Colonic mucosa (tissue), 4 donors: Measurements from ENCODE around the gene OR5B21. TPM values are rescaled to one million over a fixed set of nuclear protein-coding genes. Genes with fewer than 3 reads are reported as not detected.
A peak's percentile ranks its signal among the peaks of the same experiment; 100 is the strongest.

Experiments used
- DNase-seq: peaks from one replicate; pipeline ENCODE4 v3.0.0-alpha.2; 2020
- H3K27ac ChIP-seq: fragments of 200-600 bp; one replicate; pipeline ENCODE4 v1.8.0; 2021
- H3K27me3 ChIP-seq: fragments of 200-600 bp; one replicate; pipeline ENCODE4 v1.8.0; 2021
- H3K36me3 ChIP-seq: fragments of 200-600 bp; one replicate; pipeline ENCODE4 v1.8.0; 2021
- H3K4me1 ChIP-seq: fragments of 200-600 bp; one replicate; pipeline ENCODE4 v1.8.0; 2021; ENCODE audit warnings: mild to moderate bottlenecking
- H3K4me3 ChIP-seq: fragments of 200-600 bp; one replicate; pipeline ENCODE4 v1.8.0; 2021
- H3K9ac ChIP-seq, 2 donors: one replicate each; pipeline ENCODE4 v1.7.0; 2013; ENCODE audit warnings: control low read depth in 2 of 2, low read depth in 2 of 2, low read length in 2 of 2
- H3K9me3 ChIP-seq: fragments of 200-600 bp; one replicate; pipeline ENCODE4 v1.8.0; 2021
- CTCF ChIP-seq: fragments of 200-600 bp; IDR thresholded peaks from one replicate; pipeline ENCODE4 v1.8.0; 2022; ENCODE audit warnings: antibody characterized with exemption, mild to moderate bottlenecking
- intact Hi-C: fragments of 100-400 bp; cut with DNase I; formaldehyde crosslinking; loops from one replicate; pipeline ENCODE4 v1.14.1; 2022
- total RNA-seq, 2 donors: library from RNA; stranded (reverse); fragmentation: NEBNext Ultra II Directional in 1 of 2; extraction: Animal tissue kit (Norgen Biotek cat#: 25700) in 1 of 2; gene quantifications; one replicate each; pipeline ENCODE4 v1.2.1, GENCODE V29; 2021
- donor health status: healthy.
- donor health status: DM: no; HTN: no; CAD: no.
- donor health status: DM: no; HTN: no; CAD: no.

The OR5B21 gene
- total RNA-seq, 2 donors from 2014 or later: not detected

GRCh38 chr11:58526721-58527120 lies 18.8 kb upstream of the OR5B21 start:
- TF ChIP-seq CTCF: no peak
- Histone ChIP-seq H3K27ac (no peak overlapping the region), H3K4me1 (no peaks in the 10 kb centered on the region), H3K36me3 (no peaks in the 10 kb centered on the region), H3K4me3 (no peak overlapping the region), H3K9me3 (no peaks in the 10 kb centered on the region), H3K27me3 (no peaks in the 10 kb centered on the region), H3K9ac (no peak overlapping the region)
- intact Hi-C loops: no loop called here
- DNase-seq: no peak

- peak overlapping the region; percentile 6 for H3K27ac ChIP-seq
- TF ChIP-seq CTCF: no peak
- H3K36me3 ChIP-seq: no peaks in the 10 kb centered on the region
- DNase-seq: no peak
- H3K9me3 ChIP-seq: no peaks in the 10 kb centered on the region
- H3K4me3 ChIP-seq: no peak overlapping the region
- H3K9ac ChIP-seq: no peak overlapping the region
- intact Hi-C loops: no loop called here
- no peaks in the 10 kb centered on the region for H3K27me3 ChIP-seq
- no peaks in the 10 kb centered on the region for H3K4me1 ChIP-seq
Observed at GRCh38 chr11:58525037-58525614, 17.2 kb upstream of the OR5B21 start.

GRCh38 chr11:58524232-58525036 lies 16.5 kb upstream of the OR5B21 start:
- H3K9ac ChIP-seq: no peak overlapping the region
- H3K27ac ChIP-seq: peak overlapping the region; percentile 6
- H3K27me3 ChIP-seq: no peaks in the 10 kb centered on the region
- no peaks in the 10 kb centered on the region for H3K9me3 ChIP-seq
- intact Hi-C loops: no loop called here
- no peaks in the 10 kb centered on the region for H3K36me3 ChIP-seq
- H3K4me1 ChIP-seq: no peaks in the 10 kb centered on the region
- peak; percentile 73 for TF ChIP-seq CTCF
- DNase-seq: peak; percentile 77
- no peak overlapping the region for H3K4me3 ChIP-seq

GRCh38 chr11:58513747-58514367 lies 6.0 kb upstream of the OR5B21 start:
- H3K9me3 ChIP-seq: no peaks in the 10 kb centered on the region
- no peaks in the 10 kb centered on the region for H3K4me1 ChIP-seq
- intact Hi-C loops: loop anchor here (10.0 kb wide), 1 partner anchor 709 kb away; no protein-coding TSS in a partner anchor
- peak; percentile 25 for DNase-seq
- no peak overlapping the region for H3K9ac ChIP-seq
- no peaks in the 10 kb centered on the region for H3K27me3 ChIP-seq
- no peak overlapping the region for H3K27ac ChIP-seq
- peak; percentile 43 for TF ChIP-seq CTCF
- no peak overlapping the region for H3K4me3 ChIP-seq
- H3K36me3 ChIP-seq: no peaks in the 10 kb centered on the region

- H3K4me3 ChIP-seq: no peak overlapping the region
- no peaks in the 10 kb centered on the region for H3K27me3 ChIP-seq
- no peaks in the 10 kb centered on the region for H3K4me1 ChIP-seq
- no peaks in the 10 kb centered on the region for H3K9me3 ChIP-seq
- intact Hi-C loops: loop anchor here (10.0 kb wide), 1 partner anchor 707 kb away; no protein-coding TSS in a partner anchor
- H3K9ac ChIP-seq: no peak overlapping the region
- no peak for DNase-seq
- TF ChIP-seq CTCF: no peak
- no peaks in the 10 kb centered on the region for H3K36me3 ChIP-seq
- no peak overlapping the region for H3K27ac ChIP-seq
Observed at GRCh38 chr11:58511636-58512035, 3.7 kb upstream of the OR5B21 start.
